HepG2 (cell line): ENCODE data around the gene CDH22. TPM values are rescaled to one million over a fixed set of nuclear protein-coding genes. Genes with fewer than 3 reads are reported as not detected.

Experiments
- BCL3 ChIP-seq: sonication (generic); formaldehyde crosslinking; IDR thresholded peaks from 2 replicates; pipeline ENCODE4 v1.5.1; 2020; ENCODE audit warnings: mild to moderate bottlenecking, missing genetic modification reagents, moderate library complexity
- FOXJ3 ChIP-seq: sonication (generic); formaldehyde crosslinking; IDR thresholded peaks from 2 replicates; pipeline ENCODE4 v1.4.0; 2020; ENCODE audit warnings: missing genetic modification reagents, mild to moderate bottlenecking, borderline replicate concordance
- FOXK1 ChIP-seq: sonication (generic); formaldehyde crosslinking; IDR thresholded peaks from 2 replicates; pipeline ENCODE4 v1.4.0; 2020; ENCODE audit warnings: low read depth, missing genetic modification reagents, borderline replicate concordance
- HOXA7 ChIP-seq: sonication (generic); formaldehyde crosslinking; IDR thresholded peaks from 2 replicates; pipeline ENCODE4 v1.8.1; 2022; ENCODE audit warnings: mild to moderate bottlenecking, missing genetic modification reagents, moderate library complexity
- KLF13 ChIP-seq: sonication (generic); formaldehyde crosslinking; IDR thresholded peaks from 2 replicates; pipeline ENCODE4 v1.4.0; 2020; ENCODE audit warnings: mild to moderate bottlenecking, missing genetic modification reagents
- KLF16 ChIP-seq, 2 experiments: sonication (generic) in 1 of 2; formaldehyde crosslinking in 1 of 2; IDR thresholded peaks; 2 replicates each; pipeline versions ENCODE4 v1.6.1 to v1.8.0; 2016 to 2023; ENCODE audit warnings: missing genetic modification reagents in 2 of 2, missing compliant biosample characterization in 1 of 2
- LRRFIP1 ChIP-seq: sonication (generic); formaldehyde crosslinking; conservative IDR thresholded peaks from 2 replicates; pipeline ENCODE4 v1.4.0; 2020; ENCODE audit warnings: missing genetic modification reagents
- NR3C1 ChIP-seq: sonication (generic); formaldehyde crosslinking; IDR thresholded peaks from 2 replicates; pipeline ENCODE4 v1.4.0; 2020; ENCODE audit warnings: missing genetic modification reagents
- SATB2 ChIP-seq: sonication (generic); formaldehyde crosslinking; IDR thresholded peaks from 2 replicates; pipeline ENCODE4 v1.5.0; 2020; ENCODE audit warnings: missing genetic modification reagents
- SNAPC5 ChIP-seq: sonication (generic); formaldehyde crosslinking; IDR thresholded peaks from 2 replicates; pipeline ENCODE4 v1.8.1; 2023; ENCODE audit warnings: mild to moderate bottlenecking, missing genetic modification reagents, borderline replicate concordance
- TAF1 ChIP-seq: sonication (generic); formaldehyde crosslinking; IDR thresholded peaks from 2 replicates; pipeline ENCODE4 v1.4.0; 2020; ENCODE audit warnings: missing genetic modification reagents
- ZBED4 ChIP-seq: sonication (generic); formaldehyde crosslinking; IDR thresholded peaks from 2 replicates; pipeline ENCODE4 v1.4.0; 2020; ENCODE audit warnings: missing genetic modification reagents, borderline replicate concordance
- ZFP36L1 ChIP-seq: sonication (generic); formaldehyde crosslinking; IDR thresholded peaks from 2 replicates; pipeline ENCODE4 v1.8.0; 2022; ENCODE audit warnings: mild to moderate bottlenecking, missing genetic modification reagents, moderate library complexity
- ZNF235 ChIP-seq: sonication (generic); formaldehyde crosslinking; IDR thresholded peaks from 2 replicates; pipeline ENCODE4 v1.8.1; 2023; ENCODE audit warnings: mild to moderate bottlenecking, missing genetic modification reagents, borderline replicate concordance
- ZNF414 ChIP-seq: sonication (generic); formaldehyde crosslinking; IDR thresholded peaks from 2 replicates; pipeline ENCODE4 v1.5.0; 2020; ENCODE audit warnings: missing genetic modification reagents
- ZNF550 ChIP-seq: sonication (generic); formaldehyde crosslinking; IDR thresholded peaks from 2 replicates; pipeline ENCODE4 v1.4.0; 2020; ENCODE audit warnings: mild to moderate bottlenecking, missing genetic modification reagents, borderline replicate concordance
- ZNF598 ChIP-seq: sonication (generic); formaldehyde crosslinking; IDR thresholded peaks from 2 replicates; pipeline ENCODE4 v1.5.1; 2020; ENCODE audit warnings: mild to moderate bottlenecking, missing genetic modification reagents, borderline replicate concordance
- ZNF800 ChIP-seq: sonication (generic); formaldehyde crosslinking; IDR thresholded peaks from 2 replicates; pipeline ENCODE4 v1.4.0; 2020; ENCODE audit warnings: missing genetic modification reagents
- polyA plus RNA-seq, 8 experiments: library from polyadenylated mRNA; depleted of rRNA in 3 of 8; stranded (reverse) in 7 of 8; unstranded in 1 of 8; fragments of >200 nt; fragmentation: Illumina TruSeq in 4 of 8; extraction: Trizol in 4 of 8; gene quantifications; 2 replicates each; pipeline versions ENCODE4 v1.2.1 to v1.2.3, GENCODE V29; 2011 to 2016; ENCODE audit warnings: low read depth in 4 of 8, missing spikeins in 1 of 8, mixed read lengths in 1 of 8; ENCODE audit not compliant: insufficient read depth in 1 of 8
- total RNA-seq, 5 experiments: library from RNA; depleted of rRNA; stranded (reverse); fragments of >200 nt; fragmentation: Illumina TruSeq; extraction: Trizol; gene quantifications; 2 replicates each; pipeline ENCODE4 v1.2.3, GENCODE V29; 2016; ENCODE audit warnings: low read depth in 1 of 5

CDH22 gene
- total and polyA plus RNA-seq, 2 of the 13 experiments (the other 11 are each of a cell fraction or from before 2014, with no cell fraction given): not detected

- TF ChIP-seq FOXK1 (CRISPR knock-in tag) (no peak), ZNF550 (CRISPR knock-in tag) (no peak), SATB2 (CRISPR knock-in tag) (no peak), BCL3 (CRISPR knock-in tag) (no peak), LRRFIP1 (CRISPR knock-in tag) (no peak), ZBED4 (CRISPR knock-in tag) (no peak), ZNF800 (CRISPR knock-in tag) (no peak), HOXA7 (CRISPR knock-in tag) (no peak), KLF13 (no peak), FOXJ3 (no peak), ZFP36L1 (CRISPR knock-in tag) (no peak), NR3C1 (CRISPR knock-in tag) (no peak), ZNF235 (CRISPR knock-in tag) (no peak), SNAPC5 (CRISPR knock-in tag) (no peak), KLF16 (CRISPR knock-in tag; IDR thresholded peaks at IDR 0.05) (no peak), ZNF414 (CRISPR knock-in tag) (no peak), TAF1 (CRISPR knock-in tag) (no peak), ZNF598 (CRISPR knock-in tag) (no peak)
Measured at GRCh38 chr20:46312075-46312944, 4.0 kb upstream of the CDH22 start (continued).
